OCI-M1 (cell line): Measurements from ENCODE around the gene ESRRG.

Experiments
- DNase-seq: peaks from one replicate; lab custom pipeline; 2025; lab: John Stamatoyannopoulos, UW

ESRRG gene

GRCh38 chr1:216723274-216723780 is at the start of gene ESRRG:
Gene ESRRG (minus strand): TSS chr1:216723429. CDS start chr1:216723299, 130 bp downstream.
- peak; percentile 26 for DNase-seq

- DNase-seq = no peak
Observed at GRCh38 chr1:216771922-216772321, 48.7 kb upstream of the ESRRG start.

- peak; percentile 38 for DNase-seq
Observed at GRCh38 chr1:216766633-216767327, 43.6 kb upstream of the ESRRG start.

- DNase-seq = no peak
Observed at GRCh38 chr1:216765346-216766300, 42.4 kb upstream of the ESRRG start.

GRCh38 chr1:216758161-216758560 is 34.9 kb upstream of the ESRRG start:
- DNase-seq = no peak

- no peak for DNase-seq
Observed at GRCh38 chr1:216757110-216757509, 33.9 kb upstream of the ESRRG start.

GRCh38 chr1:216750961-216751360 is 27.7 kb upstream of the ESRRG start:
- DNase-seq = no peak

GRCh38 chr1:216750031-216750627 is 26.9 kb upstream of the ESRRG start:
- peak; percentile 79 for DNase-seq

DNA sequence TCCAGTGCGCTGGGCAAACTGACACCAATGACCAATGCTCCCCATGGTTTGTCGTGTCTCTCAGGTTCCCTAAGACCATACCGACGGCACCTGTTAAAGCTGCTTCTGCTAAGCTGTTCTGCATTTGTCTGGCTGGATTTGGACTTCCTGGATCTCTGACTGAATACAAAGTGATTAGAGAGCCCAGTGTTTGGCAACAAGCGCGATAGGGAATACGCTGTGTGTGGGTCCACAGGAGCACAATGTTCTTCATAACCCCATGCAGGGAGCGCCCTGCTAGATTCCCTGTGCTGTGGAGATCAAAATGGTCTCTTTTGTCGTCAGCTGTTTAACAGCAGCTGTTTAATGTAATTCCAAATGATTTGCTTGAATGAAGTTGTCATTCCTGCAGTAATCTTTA is 26.0 kb upstream of the ESRRG start:
- no peak for DNase-seq

DNA sequence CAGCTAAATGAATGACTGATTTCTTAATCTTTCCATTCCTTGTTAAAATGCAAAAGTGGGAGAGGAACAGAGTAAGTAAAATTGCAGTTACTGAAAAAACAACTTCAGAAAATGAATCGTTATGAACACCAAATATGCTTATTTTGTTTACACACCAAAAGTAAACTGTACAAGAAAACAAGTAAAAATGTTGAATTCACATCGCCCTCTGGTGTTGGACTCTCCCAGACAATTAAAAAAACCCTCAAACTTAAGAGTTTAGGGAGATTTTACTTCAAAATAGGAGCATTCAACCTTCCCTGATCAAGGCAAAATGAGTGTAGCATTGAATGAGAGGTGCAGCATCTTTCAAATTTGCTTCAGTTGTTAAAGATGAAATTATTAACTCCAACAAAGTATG is 19.4 kb upstream of the ESRRG start:
- peak; percentile 59 for DNase-seq

DNA sequence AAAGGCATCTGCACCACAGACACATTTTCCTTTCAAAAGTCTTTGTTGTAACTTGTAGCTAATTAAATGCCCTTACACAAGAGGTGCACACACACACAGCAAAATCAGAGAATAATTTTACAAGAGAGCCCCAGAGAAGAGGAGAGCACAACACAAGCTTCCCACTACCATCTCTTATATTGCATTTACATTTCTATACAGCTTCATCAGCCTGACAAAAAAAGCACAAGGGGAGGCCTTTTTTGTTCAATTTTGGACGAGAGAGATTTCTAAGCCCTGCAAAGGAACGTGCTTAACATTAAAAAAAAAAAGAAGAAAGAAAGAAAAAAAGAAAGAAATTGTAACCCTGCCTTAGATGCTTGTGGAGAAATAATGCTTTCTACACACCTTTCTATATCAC is 17.1 kb upstream of the ESRRG start:
- DNase-seq = no peak

GRCh38 chr1:216739793-216740192 is 16.6 kb upstream of the ESRRG start:
- no peak for DNase-seq

DNA sequence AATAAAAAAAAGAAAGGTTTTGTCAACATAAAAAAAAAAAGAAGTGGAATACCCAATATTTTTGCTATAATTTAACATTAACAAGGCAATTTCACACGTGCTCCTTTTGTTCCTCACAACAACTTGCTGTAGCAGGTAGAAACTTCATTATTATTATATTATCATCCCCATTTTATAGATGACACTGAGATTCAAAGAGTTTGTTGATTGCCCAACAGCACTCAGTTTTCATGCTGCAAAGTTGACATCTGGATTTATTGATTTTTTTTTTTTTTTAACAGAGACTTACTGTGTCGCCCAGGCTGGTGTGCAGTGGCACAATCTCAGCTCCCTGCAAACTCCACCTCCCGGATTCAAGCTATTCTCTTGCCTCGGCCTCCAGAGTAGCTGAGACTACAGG is 8.9 kb upstream of the ESRRG start:
- DNase-seq = no peak

DNA sequence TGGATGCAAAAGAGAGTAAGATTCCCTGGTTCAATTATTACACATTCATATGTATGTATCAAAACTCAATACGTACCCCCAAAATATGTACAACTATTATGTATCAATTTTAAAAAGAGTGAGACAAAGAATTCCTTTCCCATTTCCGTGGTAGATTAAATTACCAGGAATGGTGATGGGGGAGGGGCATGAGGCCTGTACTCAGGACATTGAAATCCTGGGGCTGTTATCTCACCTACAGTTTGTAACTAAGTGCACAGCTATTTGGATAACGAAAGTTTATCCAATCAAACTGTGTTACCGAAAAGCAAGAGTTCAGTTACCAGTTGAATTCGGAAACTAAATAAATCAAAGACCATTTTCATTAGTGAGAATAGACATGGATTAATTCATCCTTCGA is 8.3 kb upstream of the ESRRG start:
- no peak for DNase-seq

DNA sequence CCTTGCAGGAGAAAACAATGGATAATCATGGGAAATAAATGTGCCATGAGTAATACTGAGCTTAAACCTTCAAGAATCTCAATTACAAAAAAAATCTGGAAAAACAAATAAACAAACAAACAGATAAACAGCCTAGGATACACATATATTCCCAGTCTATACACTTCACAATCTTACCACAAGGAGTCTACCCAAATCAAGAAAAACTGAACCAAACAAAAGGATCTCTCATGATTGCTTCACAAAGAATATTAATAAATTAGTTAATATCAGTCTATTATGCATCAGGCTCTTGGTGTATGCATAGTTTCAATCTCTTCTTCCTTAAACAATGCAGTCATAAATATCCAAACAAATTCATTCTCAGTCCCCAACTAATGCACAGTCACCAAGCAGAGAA is 3.2 kb upstream of the ESRRG start:
- no peak for DNase-seq

- no peak for DNase-seq
Observed at GRCh38 chr1:216722821-216723220, 408 bp downstream of the ESRRG start.

DNA sequence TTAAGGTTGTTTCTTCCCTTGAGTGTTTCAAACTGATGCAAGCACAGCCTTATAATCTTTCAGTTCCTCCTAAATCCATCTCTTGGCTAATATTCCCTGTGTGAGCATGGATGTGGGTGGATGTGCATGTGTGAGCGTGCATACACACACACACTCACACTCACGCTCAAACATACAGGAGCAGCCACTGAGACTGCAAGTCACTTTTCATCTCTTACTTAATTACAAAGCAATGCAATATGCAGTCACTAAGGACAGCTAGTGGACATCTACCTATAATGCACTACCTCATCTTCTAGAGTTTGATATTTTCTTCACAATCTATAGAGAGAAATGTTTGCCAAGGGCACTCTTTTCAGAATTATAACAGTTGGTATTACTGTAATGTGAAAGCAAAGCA is 1.4 kb downstream of the ESRRG start:
- peak; percentile 72 for DNase-seq

- no peak for DNase-seq
Observed at GRCh38 chr1:216721062-216721461, 2.2 kb downstream of the ESRRG start.

GRCh38 chr1:216711712-216712111 is 11.5 kb downstream of the ESRRG start:
- no peak for DNase-seq

DNA sequence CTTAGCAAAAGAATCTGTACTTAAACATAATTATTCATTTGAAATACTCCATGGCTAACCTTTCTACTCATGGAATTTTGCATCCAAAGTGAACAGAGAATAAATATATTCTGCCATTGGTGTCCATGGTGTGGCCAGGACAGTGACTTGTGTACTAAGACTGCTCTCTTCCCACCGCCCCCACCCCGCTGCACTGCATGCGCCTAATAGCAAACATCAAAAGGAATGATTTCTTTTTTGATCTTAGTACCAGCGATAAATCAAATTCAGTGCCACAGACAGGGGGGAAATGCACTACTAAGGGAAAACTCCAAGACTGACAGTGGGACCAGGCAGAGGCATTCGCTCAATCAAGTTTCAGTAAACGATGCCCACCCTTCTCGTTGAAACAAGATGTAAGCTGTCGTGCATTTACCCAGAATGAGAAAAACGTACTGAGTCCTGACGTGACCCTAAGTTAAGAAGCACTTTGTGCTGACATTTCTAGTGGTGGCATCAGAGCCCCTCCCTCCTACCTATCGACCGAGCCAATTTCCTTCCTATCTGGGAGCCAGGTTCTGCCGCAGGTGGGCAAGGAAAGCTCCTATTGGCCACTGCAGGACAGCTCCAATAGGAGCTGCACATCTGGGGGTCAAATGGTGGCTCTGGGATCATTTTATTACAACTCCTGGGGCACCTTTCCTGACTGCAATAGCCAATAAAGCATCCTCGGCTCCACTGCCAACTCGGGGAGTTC is 12.5 kb downstream of the ESRRG start:
- no peak for DNase-seq

GRCh38 chr1:216710055-216710454 is 13.2 kb downstream of the ESRRG start:
- peak; percentile 27 for DNase-seq

DNA sequence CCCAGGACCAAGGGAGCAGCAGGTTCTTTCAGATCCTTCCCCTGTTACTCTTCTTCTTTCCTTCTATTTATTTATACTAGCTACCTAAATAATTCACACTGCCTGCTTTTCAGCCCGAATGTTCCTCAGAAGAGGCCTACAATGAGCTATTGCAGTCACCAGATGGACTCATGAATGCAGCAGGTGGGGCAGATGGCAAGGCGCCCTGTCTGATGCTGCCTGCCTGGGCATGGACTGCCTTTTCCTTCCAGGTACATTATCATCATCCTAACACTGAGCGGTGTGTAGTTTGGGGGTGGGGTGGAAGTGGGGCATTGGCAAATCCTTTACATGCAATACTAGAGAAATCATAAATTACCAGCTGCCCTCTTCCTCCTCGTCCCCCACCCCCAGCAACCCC is 17.6 kb downstream of the ESRRG start:
- DNase-seq = no peak
